NCI-H446 (cell line): ENCODE results near the gene PIGS.

Experiments
- DNase-seq, 2 experiments: peaks; one replicate each; lab custom pipeline; 2025; lab: John Stamatoyannopoulos, UW

The PIGS gene

DNA sequence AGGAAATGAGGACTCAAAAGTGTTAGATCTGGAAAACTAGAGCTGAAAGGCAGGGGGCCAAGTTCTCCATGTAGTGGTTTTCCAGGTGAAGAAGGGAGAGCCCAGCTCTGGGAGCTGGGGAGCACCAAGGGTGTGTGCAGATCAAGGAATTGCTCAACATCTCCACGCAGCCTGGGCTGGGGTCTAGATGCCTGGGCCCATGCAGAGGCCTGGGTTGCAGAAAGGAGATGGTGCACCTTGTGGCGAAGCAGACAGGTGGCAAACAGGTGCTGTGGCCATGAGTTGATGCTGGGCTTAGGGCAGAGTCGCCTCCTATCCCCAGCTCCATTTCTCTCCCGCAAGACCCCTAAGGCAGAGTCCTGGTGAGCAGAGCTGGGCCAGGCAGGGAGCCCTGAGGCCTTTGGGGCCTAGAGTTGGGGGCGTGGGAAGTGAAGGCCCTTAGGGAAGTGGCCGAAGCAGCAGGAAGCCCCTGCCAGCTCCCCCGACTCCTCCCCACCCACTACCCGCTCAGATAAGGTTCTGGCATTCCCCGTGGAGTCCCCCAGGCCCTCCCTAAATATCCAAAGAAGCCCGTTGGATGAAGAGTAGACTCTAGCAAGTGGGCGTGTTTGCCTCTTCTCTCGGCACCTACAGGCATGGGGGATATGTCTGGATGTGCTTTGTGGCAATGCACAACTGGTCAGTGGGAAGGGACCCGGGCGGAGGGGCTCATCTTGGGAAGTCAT is 64.4 kb downstream of the PIGS start:
- DNase-seq: no peak

- no peak for DNase-seq
These were observed 65.2 kb downstream of the PIGS start, which contains the start of gene FOXN1 for GRCh38 chr17:28505986-28506665. TSS of gene FOXN1 (plus strand) at chr17:28506348. CDS start at chr17:28523970, 17,622 bp downstream.

- no peak for DNase-seq
These were observed 67.9 kb downstream of the PIGS start for GRCh38 chr17:28503420-28503819.
